Measurements from ENCODE around the gene ACO1.

The ACO1 gene

GRCh38 chr9:32490601-32491000, 106.2 kb downstream of the ACO1 start:
- ChIA-PET POLR2A (no interaction called here), CTCF (no interaction called here)
- Histone ChIP-seq H3K4me3 (ENCODE audit: low read depth, low read length) (no peak overlapping the region), H3K9me3 (ENCODE audit: control insufficient read depth, insufficient read depth, low read depth, low read length) (no peaks in the 10 kb centered on the region), H3K36me3 (ENCODE audit: control insufficient read depth in 2 of 2, insufficient read depth in 1 of 2, low read length in 2 of 2) (peaks cover 0 to 35% of the 10 kb centered on the region in 2 experiments; a peak in 1 of 3 replicates), H3K4me1 (ENCODE audit: control insufficient read depth, insufficient read depth, low read length) (no peaks in the 10 kb centered on the region), H3K27ac (ENCODE audit: extremely low read depth, low read depth, low read length) (no peak overlapping the region)
- TF ChIP-seq ZNF19 (tag by site-specific recombination; IDR thresholded peaks at IDR 0.05; ENCODE audit: low read depth) (no peak), ZNF660 (tag by site-specific recombination; IDR thresholded peaks at IDR 0.05) (no peak), ZNF692 (tag by site-specific recombination; IDR thresholded peaks at IDR 0.05) (no peak), PATZ1 (tag by site-specific recombination; IDR thresholded peaks at IDR 0.05) (no peak)

- TF ChIP-seq ZNF341 (tag by site-specific recombination; IDR thresholded peaks at IDR 0.05; ENCODE audit: low read depth) (no peak), ZNF26 (tag by site-specific recombination; IDR thresholded peaks at IDR 0.05) (no peak), ZNF580 (tag by site-specific recombination; IDR thresholded peaks at IDR 0.05) (no peak), ZSCAN23 (tag by site-specific recombination; IDR thresholded peaks at IDR 0.05) (no peak), ZNF121 (tag by site-specific recombination; IDR thresholded peaks at IDR 0.05) (no peak), ZEB2 (tag by site-specific recombination; IDR thresholded peaks at IDR 0.05) (no peak)
- Histone ChIP-seq H3K36me3 (ENCODE audit: control insufficient read depth in 2 of 2, insufficient read depth in 1 of 2, low read length in 2 of 2) (peaks cover 0 to 4% of the 10 kb centered on the region in 2 experiments; a peak in 1 of 3 replicates), H3K9me3 (ENCODE audit: control insufficient read depth, insufficient read depth, low read depth, low read length) (no peaks in the 10 kb centered on the region), H3K4me1 (ENCODE audit: control insufficient read depth, insufficient read depth, low read length) (no peaks in the 10 kb centered on the region), H3K27ac (ENCODE audit: extremely low read depth, low read depth, low read length) (no peak overlapping the region), H3K4me3 (ENCODE audit: low read depth, low read length) (no peak overlapping the region)
- ChIA-PET CTCF (no interaction called here), POLR2A (no interaction called here)
These were observed 113.5 kb downstream of the ACO1 start for GRCh38 chr9:32497921-32498320.

GRCh38 chr9:32500768-32501167, 116.3 kb downstream of the ACO1 start:
- Histone ChIP-seq H3K27ac (ENCODE audit: extremely low read depth, low read depth, low read length) (no peak overlapping the region), H3K9me3 (ENCODE audit: control insufficient read depth, insufficient read depth, low read depth, low read length) (no peaks in the 10 kb centered on the region), H3K4me3 (ENCODE audit: low read depth, low read length) (no peak overlapping the region), H3K36me3 (ENCODE audit: control insufficient read depth in 2 of 2, insufficient read depth in 1 of 2, low read length in 2 of 2) (peaks cover 0 to 4% of the 10 kb centered on the region in 2 experiments; a peak in 1 of 3 replicates), H3K4me1 (ENCODE audit: control insufficient read depth, insufficient read depth, low read length) (no peaks in the 10 kb centered on the region)
- TF ChIP-seq ZNF391 (tag by site-specific recombination; IDR thresholded peaks at IDR 0.05; ENCODE audit: borderline replicate concordance, low read depth) (no peak), ZNF571 (tag by site-specific recombination; IDR thresholded peaks at IDR 0.05) (no peak), KLF10 (tag by site-specific recombination; IDR thresholded peaks at IDR 0.05) (no peak), ZNF16 (tag by site-specific recombination; IDR thresholded peaks at IDR 0.05; ENCODE audit: low read depth) (no peak), ZNF501 (tag by site-specific recombination; IDR thresholded peaks at IDR 0.05) (no peak), ZNF768 (tag by site-specific recombination; IDR thresholded peaks at IDR 0.05) (no peak), HOXA7 (CRISPR knock-in tag; IDR thresholded peaks at IDR 0.05; ENCODE audit: borderline replicate concordance) (no peak), ZNF791 (tag by site-specific recombination; IDR thresholded peaks at IDR 0.05) (no peak), ZXDB (tag by site-specific recombination; IDR thresholded peaks at IDR 0.05) (no peak)
- POLR2A ChIA-PET: no interaction called here
- CTCF ChIA-PET: interaction anchor here (0.6 to 0.7 kb wide), 2 partner anchors 79 to 559 kb away, joined by 3 read pairs; no protein-coding TSS in a partner anchor
